HT-29 (cell line): ENCODE data around the gene HEPACAM. TPM values are rescaled to one million over a fixed set of nuclear protein-coding genes. Genes with fewer than 3 reads are reported as not detected.

ENCODE experiments used
- DNase-seq: peaks from one replicate; pipeline ENCODE4 v3.0.0-alpha.2; 2015; ENCODE audit warnings: low spot score
- total RNA-seq: library from RNA; depleted of rRNA; stranded (reverse); fragments of >200 nt; shearing (Covaris generic); gene quantifications from 2 replicates; pipeline ENCODE4 v1.2.3, GENCODE V29; 2014

HEPACAM gene
- total RNA-seq, 1 experiment from 2014 or later: not detected

DNA sequence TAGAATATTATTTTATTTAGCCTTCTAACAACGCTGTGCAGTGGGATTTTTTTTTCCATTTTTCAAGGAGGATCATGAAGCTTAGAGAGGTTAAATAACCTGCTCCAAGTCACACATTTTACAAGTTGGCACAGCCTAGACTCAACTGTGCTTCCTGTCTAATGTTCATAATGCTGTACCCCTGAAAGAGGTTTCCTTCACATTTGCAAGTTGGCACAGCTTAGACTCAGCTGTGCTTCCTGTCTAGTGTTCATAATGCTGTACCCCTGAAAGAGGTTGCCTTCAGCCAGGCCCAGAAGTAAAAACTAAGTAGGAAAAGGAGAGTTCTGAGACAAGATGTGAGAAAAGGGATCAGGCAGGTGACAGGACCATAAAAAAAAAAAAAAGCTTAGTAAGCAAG is 7.9 kb upstream of the HEPACAM start:
- no peak for DNase-seq

DNA sequence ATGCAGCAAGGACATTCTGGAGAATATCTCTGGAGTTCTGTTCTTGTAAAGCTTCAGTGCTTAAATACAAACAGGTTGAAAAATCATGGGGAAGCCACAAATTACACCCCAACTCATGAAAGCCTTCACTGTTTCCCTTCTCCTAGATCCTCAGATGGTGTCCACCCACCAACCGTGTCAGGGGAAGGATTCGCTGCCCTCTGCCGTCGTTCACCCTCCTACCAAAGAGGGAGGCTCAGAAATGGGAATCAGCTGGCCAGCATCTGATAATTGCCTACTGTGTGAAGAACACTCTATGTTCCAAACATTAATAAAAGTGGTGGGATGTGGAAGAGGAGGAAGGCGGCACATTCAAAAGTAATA is 7.4 kb upstream of the HEPACAM start:
- no peak for DNase-seq

DNA sequence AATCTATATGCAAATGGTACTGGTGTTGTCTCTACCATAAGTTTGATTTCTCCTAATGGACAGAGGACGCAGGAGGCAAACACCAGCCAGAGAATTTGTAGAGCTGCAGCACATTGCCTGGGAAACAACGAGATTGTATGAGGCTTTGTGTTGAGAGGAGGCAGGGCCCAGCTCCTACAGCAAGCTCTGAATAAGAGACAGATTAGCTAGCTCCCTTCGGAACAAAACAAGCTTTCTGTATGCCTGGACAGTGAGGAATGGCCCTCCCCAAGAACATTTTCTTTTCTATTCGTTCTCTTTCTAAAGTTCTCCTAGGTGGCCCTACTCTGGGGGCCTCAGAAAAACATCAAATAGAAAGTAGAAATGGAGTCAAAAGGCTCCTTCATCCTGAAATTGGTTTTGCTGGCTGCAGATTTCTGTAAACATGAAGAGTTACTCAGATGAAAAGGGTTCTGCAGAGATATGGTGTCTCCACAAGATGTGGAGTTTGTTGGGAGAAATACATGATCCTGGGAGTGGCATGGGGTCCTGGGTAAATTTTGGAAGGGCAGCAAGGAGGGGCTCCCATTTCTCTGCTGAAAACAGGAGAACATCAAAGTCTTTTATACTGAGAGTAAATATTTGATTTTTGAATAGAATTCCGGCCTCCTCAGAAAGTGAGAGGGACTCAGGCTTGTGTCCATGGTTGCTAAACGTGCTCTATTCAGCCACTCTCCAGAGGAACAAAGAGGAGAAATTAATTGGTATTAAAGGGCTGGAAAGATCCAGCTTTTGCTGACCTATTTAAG is 6.8 kb upstream of the HEPACAM start:
- DNase-seq: no peak

DNA sequence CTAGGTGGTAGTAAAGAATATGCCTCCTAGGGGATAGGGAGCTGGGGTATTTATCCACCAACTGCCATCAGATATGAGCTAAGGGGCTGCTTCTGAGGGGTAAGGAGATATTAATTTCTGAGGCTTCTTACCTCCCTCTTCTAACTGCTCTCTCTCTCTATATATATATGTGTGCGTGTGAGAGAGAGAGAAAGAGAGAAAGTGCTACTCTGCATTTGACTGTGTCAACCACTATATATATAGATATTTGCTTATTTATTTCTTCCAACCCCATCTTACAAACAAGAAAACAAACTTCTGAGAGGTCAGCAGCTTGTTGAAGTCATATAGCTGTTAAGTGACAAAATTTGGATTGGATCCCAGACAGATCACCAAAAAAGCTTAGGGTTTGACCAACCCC is 5.9 kb upstream of the HEPACAM start:
- no peak for DNase-seq

DNA sequence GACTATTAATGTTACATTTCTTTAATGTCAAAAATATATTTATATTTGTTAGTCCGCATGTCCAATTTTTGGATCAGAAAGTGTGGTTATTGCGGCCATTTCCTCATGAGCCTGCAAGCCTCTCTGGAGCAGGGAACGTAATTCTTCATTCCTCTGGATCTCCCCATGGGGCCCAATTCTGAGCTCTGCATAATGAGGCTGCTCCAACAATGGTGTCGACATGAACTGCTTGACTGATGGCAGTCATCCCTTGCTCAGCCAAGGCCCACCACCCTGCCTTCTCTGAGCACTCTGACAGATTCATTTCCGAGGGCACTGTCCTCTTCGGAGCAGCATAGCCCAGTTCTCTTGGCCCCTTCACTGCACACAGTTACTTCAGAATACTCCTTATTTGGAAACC is 3.1 kb upstream of the HEPACAM start:
- no peak for DNase-seq

DNA sequence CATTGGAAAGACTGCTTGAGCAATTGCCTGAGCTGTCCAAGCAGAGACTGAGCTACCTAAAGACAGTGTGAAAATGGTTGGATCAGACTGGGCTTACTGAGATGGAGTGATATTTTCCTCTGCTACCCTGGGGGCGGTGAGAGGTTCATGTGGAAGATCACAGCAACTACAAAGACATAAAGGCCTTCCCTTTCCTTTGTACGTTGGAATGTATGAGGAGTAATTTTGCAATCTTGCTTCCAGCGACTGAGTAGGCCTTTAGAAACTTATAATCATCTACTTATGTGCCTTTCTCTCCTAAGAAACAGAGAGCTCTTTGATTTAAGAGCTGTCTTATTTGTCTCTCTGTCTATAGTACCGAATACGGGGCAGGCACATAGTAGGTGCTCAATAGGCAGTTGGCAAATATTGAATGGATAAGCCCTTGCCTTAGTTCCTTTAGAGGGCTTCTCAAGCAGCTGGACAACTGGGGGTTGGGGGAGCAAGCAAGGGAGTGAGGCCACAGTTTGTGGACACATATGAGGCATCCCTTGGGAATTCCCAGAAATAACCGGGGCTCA is 2.4 kb upstream of the HEPACAM start:
- DNase-seq: no peak

DNA sequence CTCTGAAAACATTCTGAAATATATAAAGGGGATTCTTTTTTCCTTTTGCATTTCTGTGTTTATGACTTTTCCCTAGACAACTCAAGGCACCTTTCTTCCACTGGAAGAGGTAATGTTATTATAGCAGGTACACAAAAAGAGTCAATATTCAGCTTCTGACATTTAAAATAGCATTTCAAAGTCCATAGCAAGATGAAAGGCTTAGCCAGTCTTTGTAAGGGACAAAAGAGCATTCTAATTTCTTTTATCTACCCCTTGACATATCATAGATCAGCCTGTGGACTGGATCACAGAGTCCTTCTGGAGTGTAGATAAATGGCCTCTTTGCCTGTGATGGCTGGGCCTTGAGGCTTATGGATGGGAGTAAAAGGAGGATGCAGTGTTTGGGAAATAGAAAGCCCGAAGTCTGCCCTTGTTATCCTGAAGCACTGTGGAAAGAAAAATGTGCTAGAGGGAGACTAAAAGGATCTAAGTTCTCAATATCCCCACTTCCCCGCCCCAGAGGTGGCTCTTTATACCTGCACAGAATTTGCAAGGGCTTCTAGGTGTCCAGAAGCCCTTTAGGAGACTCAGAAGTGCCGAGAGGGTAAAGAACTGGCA is 1.6 kb upstream of the HEPACAM start:
- DNase-seq: no peak

DNA sequence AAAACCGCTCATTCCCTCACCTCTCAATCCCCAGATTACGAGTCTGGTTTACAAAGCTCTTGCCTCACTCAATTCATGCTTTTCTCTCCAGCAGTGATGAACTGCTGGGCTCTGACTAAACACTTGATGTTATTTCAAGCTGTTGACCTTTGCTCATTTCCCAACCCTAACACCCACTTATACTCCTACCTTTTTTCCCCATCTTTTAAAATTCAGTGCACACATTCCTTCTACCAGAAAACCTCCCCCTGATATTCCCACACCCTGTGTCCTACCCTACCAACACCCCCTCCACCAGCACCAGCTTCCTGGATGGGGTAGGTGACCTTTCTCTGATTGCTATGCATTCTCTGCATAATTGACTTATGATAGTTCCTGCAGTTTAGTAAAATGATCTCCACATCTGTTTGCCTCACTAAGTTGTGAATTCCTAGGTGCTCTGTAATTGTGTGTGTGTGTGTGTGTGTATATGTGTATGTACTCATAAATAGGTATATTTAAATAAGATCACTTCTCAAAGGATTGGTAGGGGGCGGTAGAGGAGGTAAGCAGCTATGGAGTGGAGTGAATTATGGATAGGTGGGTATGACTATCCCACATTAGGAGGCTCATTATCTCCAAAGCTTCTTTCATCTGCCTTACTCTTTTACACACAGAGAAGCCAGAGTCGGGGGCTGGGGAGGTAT is 842 bp downstream of the HEPACAM start:
- DNase-seq: no peak

DNA sequence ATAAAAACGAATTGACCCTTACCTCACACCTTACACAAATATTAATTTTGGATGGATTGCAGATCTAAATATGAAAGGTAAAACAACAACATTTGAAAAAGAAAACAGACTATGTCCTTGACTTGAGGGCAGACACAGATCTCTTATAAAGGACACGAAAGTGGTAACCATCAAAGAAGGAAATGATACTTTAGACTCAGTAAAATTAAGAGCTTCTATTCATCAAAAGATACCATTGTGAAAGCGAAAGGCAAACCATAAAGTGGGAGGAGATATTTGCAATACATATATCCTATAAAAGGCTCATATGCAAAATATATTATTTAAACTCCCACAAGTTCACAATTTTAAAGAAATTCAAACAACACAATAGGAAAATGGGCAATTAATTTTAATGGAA is 5.0 kb downstream of the HEPACAM start:
- no peak for DNase-seq

DNA sequence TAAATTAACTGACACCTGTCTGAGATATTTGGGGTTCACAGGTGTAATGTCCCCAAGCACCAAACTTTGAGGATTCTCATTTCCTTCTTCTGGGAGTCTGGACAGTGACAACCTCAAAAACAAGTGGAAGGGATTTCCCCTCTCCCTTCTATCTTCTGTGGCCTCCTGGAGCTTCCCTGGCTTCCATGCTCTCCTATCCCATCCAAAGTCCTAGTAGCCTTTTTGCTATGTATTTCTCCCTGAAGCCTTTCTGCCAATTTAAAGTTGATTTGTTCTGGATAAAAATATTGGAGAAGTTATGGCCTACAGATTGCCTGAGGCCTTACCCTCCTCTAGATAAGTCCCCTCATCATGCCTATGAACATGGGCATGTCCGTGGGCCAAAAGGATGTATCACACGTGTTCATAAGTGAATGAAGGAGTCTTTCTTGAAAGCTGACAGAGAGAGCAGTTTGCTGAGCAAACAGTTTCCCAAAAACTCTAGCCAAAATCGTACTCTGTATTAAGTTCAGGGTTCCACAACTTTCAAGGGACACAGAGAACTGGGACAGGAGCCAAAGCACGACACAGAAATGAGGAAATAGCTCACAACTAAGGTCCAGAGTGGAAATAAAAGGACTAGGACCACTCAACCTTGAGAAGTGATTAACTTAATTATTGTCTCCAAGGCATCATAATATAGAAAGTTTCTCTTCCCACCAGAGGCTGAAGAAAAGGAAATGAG is 6.7 kb downstream of the HEPACAM start:
- no peak for DNase-seq

DNA sequence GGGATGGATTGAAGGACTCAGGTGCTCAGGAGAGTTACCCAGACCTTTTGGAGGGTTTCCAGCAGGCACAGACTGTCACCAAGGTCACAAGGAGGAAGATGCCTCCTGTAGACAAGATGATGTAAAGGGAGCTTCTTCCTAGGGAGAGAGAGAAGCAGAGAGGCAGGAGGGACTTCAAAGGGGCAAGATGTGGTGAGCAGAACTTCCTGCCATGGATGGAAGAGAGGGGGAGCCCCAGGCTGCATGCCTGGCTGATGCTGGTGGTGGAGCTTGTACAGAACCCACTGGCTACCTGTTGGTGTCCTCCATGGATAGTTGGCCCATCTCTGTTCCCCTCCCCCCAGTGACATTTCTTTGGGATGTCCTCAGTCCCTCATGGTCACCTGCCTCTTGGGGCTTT is 12.6 kb downstream of the HEPACAM start:
- no peak for DNase-seq

DNA sequence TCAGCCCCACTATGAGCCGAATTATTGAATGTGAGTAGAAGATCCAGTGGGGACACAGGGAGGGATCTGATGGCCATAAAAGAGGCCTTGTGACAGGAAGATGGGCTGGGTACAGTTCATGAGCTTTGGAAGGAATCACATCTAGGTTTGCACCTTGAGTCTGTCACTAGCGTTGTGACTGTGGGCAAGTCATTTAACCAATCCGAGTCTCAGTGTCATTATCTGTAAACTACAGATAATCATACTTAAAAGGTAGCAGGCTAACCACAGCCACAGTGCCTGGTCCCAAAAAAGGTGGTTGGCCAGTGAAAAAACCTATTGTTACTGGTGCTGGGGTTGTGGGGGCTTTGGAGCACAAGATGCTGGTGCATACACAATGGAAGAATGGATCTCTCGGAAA is 13.0 kb downstream of the HEPACAM start:
- DNase-seq: no peak

DNA sequence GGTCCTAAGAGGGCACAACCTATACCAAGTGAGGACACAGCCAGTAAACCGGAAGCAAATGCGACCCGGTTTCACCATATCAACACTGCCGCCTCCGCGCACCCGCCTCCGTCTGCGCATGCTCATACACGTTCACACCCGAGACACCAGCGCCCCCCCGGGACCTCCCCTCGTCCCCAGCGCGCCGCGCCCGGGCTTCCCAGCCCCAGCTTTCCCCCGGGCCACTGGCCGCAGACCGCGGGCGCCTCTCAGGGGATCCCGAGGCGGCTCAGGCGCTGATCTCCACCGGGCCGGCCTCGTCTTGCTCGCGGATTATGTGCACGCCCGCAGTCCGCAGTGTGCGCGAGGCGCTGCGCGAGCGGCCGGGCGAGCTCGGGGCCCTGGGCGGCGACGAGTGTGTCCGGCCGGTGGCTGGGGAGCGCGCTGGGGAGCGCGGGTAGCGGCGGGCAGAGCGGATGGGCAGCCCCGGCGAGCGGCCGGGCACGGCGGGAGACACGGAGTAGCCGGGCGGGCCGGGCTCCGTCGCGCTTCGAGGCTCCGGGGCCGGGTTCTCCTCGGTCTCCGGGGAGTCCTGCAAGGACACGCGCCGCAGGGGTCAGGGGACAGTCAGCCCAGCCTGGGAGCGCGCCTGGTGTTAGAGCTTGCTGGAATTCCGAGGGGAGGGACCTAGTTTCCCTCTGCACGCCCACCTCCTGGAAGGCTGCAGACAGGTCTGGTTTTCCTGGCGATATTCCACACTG is 14.8 kb downstream of the HEPACAM start:
- DNase-seq: no peak

DNA sequence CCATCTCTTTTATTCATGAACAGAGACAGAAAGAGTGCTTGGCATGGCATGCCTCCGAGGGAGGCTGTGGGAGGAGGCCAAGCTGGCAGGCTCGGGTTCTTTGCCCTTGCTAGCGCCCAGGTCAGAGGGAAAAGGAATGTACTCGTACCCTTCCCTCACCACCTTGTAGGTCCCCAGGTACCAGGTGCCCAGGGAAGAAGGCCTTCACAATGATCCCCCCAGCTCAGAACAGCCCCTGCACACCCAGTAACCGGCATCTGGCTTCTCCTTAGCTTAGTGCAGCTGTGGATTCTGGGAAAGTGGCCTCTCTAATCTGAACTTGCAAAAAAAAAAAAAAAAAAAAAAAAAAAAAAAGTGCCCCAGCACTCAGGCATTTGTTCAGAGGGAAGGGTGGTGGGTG is 15.5 kb downstream of the HEPACAM start:
- DNase-seq: no peak

DNA sequence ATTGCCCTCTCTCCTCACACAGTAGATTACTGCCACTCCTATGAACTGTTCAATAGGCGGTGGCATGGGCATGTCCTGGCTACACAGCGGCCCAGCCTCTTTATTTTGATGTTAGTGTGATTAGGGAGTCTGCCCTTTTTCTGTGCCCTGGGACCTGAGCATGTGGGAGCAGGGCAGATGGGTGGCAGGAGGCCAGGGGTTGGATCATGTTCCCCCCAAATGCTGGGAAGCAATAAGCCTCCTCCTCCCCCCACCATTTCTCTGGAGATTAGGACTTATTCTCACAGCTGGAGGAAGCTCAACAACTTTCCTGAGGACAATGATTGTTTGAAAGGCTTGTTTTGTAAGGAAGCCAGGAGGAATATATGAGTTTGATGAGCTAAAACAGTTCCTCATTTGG is 15.9 kb downstream of the HEPACAM start:
- DNase-seq: no peak

DNA sequence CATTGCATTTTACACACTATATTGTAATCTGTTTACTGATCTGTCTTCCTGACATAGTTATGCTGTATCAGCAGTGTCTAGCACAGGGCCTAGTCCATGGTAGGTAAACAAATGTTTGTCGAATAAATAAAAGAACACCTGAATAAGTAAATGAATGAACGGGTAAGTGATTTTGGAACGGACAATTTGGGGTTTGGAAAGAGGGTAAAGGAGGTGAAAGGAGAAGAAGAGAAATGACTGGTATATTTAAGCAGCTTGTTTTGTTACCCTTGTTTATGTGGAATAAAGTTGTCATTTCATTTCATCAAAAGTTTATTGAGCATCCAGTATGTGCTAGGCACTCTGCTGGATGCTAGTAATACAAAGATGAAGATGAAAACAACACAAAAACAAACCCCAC is 16.9 kb downstream of the HEPACAM start, which contains the start of gene HEPN1:
Gene HEPN1 (plus strand): TSS at position 301 of the 400 bp plus-strand sequence.
- DNase-seq: no peak

DNA sequence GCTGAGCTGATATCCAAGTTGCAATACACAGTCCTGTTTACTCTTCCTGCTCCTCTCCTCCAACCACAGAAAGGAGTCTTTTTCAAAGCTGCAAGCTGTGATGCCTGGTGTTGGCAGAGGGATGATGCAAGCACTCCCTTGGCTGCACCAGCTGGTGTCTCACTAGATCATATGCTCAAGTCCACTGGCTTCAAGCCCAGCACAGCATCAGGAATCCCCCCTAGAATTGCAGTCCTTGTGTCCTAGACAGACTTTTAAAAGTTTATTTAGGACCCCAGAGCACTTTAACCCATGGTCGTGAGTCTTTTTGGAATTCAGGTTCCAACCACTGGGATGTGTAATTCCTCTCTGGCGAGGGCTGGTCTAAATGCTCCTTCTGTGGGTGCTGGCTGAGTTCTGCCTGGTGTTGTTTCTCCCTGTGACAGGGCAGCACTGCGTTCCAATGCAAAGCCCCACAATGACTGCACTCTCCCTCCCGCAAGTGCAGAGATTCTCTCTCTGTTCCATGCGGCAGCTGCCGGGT is 18.7 kb downstream of the HEPACAM start:
- no peak for DNase-seq

DNA sequence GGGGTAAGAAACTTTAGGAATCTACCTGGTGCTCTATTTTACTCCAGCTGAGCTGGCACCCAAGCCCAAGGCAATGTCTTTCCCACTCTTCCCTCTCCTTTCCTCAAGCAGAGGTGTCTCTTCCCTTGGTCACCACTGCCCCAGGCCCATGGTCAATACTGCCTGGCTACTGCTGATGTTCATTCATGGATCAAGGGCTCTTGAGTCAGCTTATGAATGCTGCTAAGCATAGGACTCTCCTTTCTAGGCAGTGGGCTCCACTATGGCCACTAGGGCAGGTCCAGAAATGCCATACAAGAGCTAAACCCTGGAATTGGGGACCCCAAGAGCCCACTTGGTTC is 19.5 kb downstream of the HEPACAM start:
- DNase-seq: no peak

DNA sequence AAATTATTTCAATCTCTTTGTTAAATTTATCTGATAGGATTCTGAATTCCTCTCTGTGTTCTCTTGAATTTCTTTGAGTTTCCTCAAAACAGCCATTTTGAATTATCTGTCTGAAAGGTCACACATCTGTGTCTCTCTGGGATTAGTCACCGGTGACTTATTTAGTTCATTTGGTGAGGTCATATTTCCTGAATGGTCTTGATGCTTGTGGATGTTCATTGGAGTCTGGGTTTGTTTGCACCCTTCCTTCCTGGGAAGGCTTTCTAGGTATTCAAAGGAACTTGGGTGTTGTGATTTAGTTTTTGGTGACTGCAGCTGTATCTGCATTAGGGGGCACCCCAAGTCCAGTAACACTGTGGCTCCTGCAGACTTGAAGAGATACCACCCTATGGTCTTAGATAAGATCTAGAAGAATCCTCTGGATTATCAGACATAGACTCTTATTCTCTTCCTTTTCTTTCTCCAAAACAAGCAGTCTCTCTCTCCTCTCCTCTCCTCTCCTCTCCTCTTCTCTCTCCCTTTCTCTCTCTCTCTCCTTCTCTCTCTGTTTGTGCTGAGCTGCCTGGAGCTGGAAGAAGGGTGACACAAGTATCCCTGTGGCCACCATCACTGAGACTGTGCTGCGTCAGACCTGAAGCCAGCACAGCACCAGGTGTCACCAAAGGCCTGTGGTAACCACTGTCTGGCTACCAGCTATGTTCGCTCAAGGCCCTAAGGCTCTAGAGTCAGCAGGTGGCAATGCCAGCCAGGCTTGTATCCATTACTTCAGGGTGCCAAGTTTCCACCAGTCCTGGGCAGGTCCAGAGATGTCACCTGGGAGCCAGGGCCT is 20.1 kb downstream of the HEPACAM start:
- DNase-seq: no peak

DNA sequence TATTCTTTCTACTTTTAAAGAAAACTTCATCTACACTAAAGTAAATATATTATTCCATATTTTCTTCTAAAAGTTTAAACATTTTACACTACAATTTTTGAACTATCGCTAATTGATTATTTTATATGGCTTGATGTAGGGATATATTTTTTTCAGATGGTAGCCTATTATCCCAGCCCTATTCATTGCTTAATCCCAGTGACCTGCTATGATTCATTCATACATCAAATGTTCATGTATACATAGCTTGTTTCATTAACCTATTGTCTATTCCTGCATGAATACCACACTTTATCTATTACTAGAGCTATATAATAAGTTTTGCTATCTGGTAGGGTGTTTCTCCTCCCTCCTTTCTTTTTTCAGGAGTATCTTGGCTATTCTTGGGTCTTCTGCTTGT is 33.2 kb downstream of the HEPACAM start:
- no peak for DNase-seq
